GM10847 (cell line): ENCODE results near the gene CYYR1.

Experiments
- POLR2A ChIP-seq: IDR thresholded peaks from 2 replicates; pipeline ENCODE4 v1.6.1; 2011; ENCODE audit not compliant: insufficient read length; ENCODE audit errors: extremely low read depth

CYYR1 gene

DNA sequence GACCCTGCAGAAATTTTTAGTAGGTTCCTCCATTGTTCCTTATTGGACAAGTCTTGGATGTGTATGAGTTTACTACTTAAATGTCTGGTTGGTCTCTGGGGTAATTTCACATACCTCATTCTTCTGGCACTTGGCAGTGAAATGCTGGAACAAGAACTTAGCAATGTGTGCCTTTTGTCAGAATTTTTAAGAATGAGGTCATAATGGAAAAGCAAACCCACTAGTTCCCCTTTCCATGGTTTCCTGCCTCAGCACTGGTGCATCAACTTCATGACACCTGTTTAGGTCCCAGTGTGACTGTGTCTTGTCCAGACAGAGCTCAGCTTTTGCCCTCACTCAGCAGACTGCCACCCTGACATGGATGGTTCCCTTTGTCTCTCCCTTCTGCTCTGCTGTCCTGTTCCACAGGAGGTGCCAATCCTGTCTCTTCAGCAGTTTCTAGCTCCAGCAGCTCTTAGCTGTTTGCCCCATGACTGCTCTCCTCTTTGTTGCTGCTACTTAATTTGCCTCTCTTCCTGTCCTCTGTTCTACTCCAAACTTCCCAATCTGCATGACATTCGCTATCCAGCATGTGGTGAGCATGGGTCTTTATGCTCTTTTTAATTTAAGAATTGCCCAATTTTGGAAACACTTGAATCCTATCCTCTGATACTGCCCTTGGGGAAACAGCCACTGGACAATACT, 135.6 kb downstream of the CYYR1 start:
- TF ChIP-seq POLR2A = no peak

DNA sequence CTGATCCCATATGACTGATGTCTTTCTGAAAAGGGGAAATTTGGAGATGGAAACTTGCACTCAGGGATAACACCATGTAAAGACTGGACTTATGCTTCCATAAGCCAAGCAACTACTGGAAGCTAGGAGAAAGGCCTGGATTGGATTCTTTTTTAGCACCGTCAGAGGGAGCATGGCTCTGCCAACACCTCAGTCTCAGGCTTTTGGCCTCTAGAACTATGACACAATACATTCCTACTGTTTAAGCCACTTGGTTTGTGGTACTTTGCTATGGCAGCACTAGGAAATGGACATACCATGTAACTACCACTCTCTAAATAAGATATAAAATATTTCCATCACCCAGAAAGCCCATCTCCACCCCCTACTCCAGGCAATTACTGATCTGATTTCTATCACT, 139.7 kb downstream of the CYYR1 start:
- TF ChIP-seq POLR2A = no peak

DNA sequence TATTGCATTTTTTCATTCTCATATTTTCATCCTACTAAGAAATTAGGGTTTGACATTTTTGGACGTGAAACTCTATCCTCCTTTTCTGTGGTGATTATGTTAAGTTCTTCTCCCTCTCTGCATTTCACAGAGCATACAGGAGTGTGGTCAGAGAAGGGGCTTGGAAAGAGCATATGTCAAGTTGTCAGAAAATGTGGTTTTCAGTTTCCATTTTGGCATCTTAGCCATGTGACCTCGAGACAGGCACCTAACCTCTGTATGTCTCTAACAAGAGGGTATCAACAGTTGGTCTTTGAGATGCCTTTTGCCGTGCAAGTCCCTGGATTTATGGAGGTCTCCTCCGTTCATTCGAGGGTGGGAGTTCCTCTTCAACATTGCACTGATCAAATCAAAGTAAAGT, 140.7 kb downstream of the CYYR1 start:
- TF ChIP-seq POLR2A = no peak

DNA sequence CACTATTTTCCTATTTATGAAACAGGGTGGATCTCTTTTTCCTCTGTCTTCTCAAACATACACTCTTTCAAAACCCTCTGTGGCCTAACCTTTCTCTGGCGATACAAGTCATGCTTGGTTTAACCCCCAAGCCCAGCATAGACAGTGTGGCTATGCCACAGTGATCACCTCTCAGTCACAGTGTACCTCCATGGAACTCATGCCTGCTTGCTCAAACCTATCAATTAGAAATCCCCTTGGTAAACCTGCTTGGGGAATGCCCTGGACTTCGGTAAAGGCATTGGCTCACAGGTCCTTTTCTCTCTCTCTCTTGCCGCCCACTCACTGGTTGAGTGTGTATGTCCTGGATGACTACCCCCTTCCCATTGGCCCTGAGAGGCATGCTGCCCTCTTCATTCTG, 147.5 kb downstream of the CYYR1 start:
- no peak for TF ChIP-seq POLR2A

DNA sequence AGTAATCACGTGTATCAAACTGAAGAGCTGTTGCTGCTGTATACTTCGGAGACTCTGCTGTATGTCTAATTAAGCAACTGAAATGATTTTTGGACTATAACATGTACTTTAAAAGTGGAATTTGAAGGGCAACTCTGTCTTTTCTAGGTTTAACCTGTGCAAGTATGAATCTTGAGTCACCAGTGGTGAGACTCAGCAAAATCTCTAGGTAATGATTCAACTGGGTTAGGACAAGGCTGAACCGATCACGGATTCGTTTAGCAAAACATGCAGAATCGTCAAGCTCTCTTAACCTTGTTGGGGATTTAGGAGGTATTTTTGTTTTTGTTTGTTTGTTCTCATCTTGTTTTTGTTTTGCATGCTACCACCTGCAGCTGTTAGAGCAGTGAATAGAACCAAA, 149.6 kb downstream of the CYYR1 start:
- TF ChIP-seq POLR2A = no peak

DNA sequence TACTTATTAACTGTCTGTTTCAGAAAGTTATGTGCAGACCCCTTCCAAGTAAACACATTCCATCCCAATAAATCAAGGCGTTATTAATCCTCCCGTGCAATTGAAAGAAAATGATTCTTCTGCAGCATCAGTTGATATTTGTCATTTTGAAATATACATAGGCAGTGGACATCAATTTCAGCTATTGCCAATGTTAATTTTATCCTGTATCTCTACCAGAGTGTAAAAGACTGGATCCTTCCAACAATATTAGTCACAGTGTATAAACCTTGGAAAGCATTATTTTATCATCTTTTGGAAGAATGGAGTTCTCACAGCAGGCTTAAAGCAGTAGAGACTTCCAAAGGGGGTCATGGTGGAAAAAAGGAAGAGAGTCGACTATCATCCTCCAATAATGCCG, 150.4 kb downstream of the CYYR1 start:
- TF ChIP-seq POLR2A = no peak

DNA sequence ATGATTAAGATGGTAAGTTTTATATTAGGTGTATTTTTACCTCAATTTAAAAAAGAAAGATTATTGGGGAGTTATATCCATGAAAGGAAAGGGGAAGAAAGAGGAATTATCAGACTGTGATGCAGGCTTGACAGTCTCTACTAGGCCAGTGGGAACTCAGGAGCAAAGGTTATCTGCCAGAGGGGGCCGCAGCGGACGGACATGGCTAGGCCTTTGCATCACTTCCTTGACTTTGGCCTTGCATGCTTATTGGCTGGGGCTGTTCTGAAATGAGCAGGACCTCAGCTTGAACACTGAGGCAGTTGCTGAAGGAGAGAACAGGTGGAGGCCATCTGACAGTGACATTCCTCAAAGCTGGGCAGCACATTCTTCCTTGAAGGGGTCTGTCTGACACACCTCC, 150.9 kb downstream of the CYYR1 start:
- no peak for TF ChIP-seq POLR2A

DNA sequence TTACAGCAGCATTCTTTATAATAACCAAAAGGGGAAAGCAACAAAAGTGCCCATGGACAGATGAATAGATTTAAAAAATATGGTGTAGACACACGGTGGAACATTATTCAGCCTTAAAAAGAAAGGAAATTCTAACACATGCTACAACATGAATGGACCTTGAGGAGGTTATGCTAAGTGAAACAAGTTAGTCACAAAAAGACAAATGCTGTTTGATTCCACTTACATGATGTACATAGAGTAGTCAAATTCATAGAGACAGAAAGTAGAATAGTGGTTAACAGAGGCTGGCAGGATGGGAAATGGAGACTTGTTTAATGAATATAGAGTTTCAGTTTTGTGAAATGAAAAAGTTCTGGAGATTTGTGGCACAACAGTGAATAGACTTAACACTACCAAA, 151.4 kb downstream of the CYYR1 start:
- no peak for TF ChIP-seq POLR2A
